Karpas-422 (cell line): ENCODE measurements around the gene IGSF11. TPM values are rescaled to one million over a fixed set of nuclear protein-coding genes. Genes with fewer than 3 reads are reported as not detected.

Source experiments
- DNase-seq: peaks from one replicate; pipeline ENCODE4 v3.0.0-alpha.2; 2015
- H2AFZ ChIP-seq: fragments of 200-600 bp; sonication (generic); 2 replicates; pipeline ENCODE4 v1.6.1; 2014; ENCODE audit warnings: antibody characterized with exemption, low read length, mixed read lengths
- H3K27ac ChIP-seq: fragments of 200-600 bp; sonication (generic); 2 replicates; pipeline ENCODE4 v1.5.1; 2014; ENCODE audit warnings: mild to moderate bottlenecking, low read length, moderate library complexity
- H3K27me3 ChIP-seq: fragments of 200-600 bp; sonication (generic); 2 replicates; pipeline ENCODE4 v1.6.1; 2014; ENCODE audit warnings: low read length, mixed read lengths
- H3K36me3 ChIP-seq: fragments of 200-600 bp; sonication (generic); 2 replicates; pipeline ENCODE4 v1.6.1; 2014; ENCODE audit warnings: low read length, mixed read lengths; ENCODE audit not compliant: insufficient read depth
- H3K4me1 ChIP-seq: fragments of 200-600 bp; sonication (generic); 2 replicates; pipeline ENCODE4 v1.6.1; 2014; ENCODE audit warnings: mild to moderate bottlenecking, low read length, mixed read lengths
- H3K4me2 ChIP-seq: fragments of 200-600 bp; sonication (generic); 2 replicates; pipeline ENCODE4 v1.6.1; 2014; ENCODE audit warnings: low read length, low read depth, mild to moderate bottlenecking; ENCODE audit not compliant: poor library complexity, severe bottlenecking
- H3K4me3 ChIP-seq: fragments of 200-600 bp; sonication (generic); 2 replicates; pipeline ENCODE4 v1.5.1; 2014; ENCODE audit warnings: mild to moderate bottlenecking, antibody characterized with exemption, low read length, mixed read lengths
- H3K79me2 ChIP-seq: fragments of 200-600 bp; sonication (generic); 2 replicates; pipeline ENCODE4 v1.6.1; 2014; ENCODE audit warnings: mild to moderate bottlenecking, low read length, mixed read lengths
- H3K9ac ChIP-seq: fragments of 200-600 bp; sonication (generic); 2 replicates; pipeline ENCODE4 v1.6.0; 2014; ENCODE audit warnings: low read length
- H3K9me2 ChIP-seq: fragments of 200-600 bp; sonication (generic), shearing (Covaris generic); replicated peaks from 2 replicates; pipeline ENCODE4 v1.6.0; 2014; ENCODE audit warnings: mild to moderate bottlenecking, low read length, moderate library complexity; ENCODE audit not compliant: insufficient read depth
- H3K9me3 ChIP-seq: fragments of 300-700, 200-600 bp; sonication (generic); 2 replicates; pipeline ENCODE4 v1.6.1; 2014; ENCODE audit warnings: low read length, mixed read lengths
- H4K20me1 ChIP-seq: fragments of 200-600 bp; sonication (generic); 2 replicates; pipeline ENCODE4 v1.6.1; 2014; ENCODE audit warnings: mild to moderate bottlenecking, antibody characterized with exemption, low read length, low read depth; ENCODE audit not compliant: insufficient read depth
- total RNA-seq: library from RNA; depleted of rRNA; stranded (reverse); fragments of >200 nt; shearing (Covaris generic); gene quantifications from 2 replicates; pipeline ENCODE4 v1.2.3, GENCODE V29; 2014; ENCODE audit warnings: low replicate concordance

Gene IGSF11
- total RNA-seq, 1 experiment from 2014 or later, result not detected

GRCh38 chr3:119042162-119042561, 7.5 kb upstream of the IGSF11 start:
- Histone ChIP-seq H3K4me2 (no peak overlapping the region), H3K4me1 (no peaks in the 10 kb centered on the region), H4K20me1 (no peaks in the 10 kb centered on the region), H3K9me2 (no peaks in the 10 kb centered on the region), H3K79me2 (no peaks in the 10 kb centered on the region), H2AFZ (no peak overlapping the region), H3K9me3 (no peaks in the 10 kb centered on the region), H3K4me3 (no peak overlapping the region), H3K27ac (no peak overlapping the region), H3K36me3 (no peaks in the 10 kb centered on the region), H3K27me3 (no peaks in the 10 kb centered on the region), H3K9ac (no peak overlapping the region)
- DNase-seq, result no peak

DNA sequence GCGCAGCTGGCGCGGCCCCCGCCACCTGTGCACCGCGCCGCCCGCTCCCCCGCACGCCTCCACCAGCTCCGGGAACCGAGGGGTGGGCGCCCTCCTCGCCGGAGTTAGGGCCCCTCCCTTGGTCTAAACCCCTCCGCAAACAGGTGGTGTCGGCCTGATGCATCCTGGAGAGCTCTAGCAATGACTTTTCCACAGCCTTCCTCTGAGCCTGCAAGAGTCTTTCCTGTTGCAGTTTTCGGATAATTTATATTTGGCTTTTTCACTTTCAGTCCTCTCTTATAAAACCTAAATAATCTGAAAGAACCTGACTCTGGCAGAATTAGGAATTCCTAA, 334 bp upstream of the IGSF11 start:
- Histone ChIP-seq H4K20me1 (no peaks in the 10 kb centered on the region), H2AFZ (no peak overlapping the region), H3K36me3 (no peaks in the 10 kb centered on the region), H3K4me2 (peak overlapping the region; percentile 67), H3K27me3 (no peaks in the 10 kb centered on the region), H3K4me3 (peak overlapping the region; percentile 60), H3K9me3 (no peaks in the 10 kb centered on the region), H3K27ac (no peak overlapping the region), H3K4me1 (peaks cover 7% of the 10 kb centered on the region), H3K79me2 (no peaks in the 10 kb centered on the region), H3K9ac (no peak overlapping the region), H3K9me2 (no peaks in the 10 kb centered on the region)
- no peak for DNase-seq

DNA sequence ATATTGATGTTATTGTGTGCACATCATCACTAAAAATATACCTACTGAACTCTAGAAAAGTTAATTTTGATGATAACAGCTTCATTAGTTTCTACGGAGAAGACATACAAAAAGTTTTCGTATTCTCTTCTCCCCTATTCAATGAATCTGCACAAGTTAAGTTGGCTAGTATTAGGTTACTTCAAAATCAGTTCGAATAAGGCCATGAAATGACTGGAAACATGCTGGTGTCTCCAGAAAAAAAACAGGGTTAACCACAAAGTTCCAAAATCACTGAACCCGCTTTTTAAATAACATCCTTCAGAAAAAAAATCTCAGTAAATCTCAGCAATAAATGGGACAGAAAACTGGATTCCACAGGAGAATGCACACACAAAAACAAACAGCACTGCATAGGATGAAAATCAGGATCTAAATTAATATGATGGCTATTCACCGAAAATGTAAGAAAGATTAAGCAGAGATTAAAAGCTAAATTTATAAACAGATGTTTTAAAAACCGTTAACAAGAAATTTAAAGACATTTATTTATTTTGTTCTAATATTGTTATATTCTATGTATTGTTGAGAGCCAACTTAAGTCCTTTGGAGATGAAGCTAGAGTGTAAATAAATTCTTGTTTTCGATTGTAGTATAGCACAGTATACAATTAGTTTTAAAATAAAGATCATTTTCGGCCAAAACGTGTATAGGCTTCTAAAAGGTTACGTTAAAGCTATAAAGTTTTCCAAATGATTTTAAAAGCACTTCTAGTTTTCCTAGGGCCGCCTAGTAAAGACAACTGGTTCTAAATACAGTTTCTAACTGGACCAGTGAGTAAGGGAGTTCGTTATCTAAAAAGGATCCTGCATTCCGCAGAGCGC, 1.0 kb downstream of the IGSF11 start:
- H3K9me3 ChIP-seq, result no peaks in the 10 kb centered on the region
- H3K4me1 ChIP-seq, result peaks cover 7% of the 10 kb centered on the region
- no peak for DNase-seq
- H3K27ac ChIP-seq, result no peak overlapping the region
- H3K9me2 ChIP-seq, result no peaks in the 10 kb centered on the region
- H3K9ac ChIP-seq, result no peak overlapping the region
- H4K20me1 ChIP-seq, result no peaks in the 10 kb centered on the region
- peak overlapping the region; percentile 60; the same call in 1 of the 2 replicates for H3K4me3 ChIP-seq
- no peaks in the 10 kb centered on the region for H3K36me3 ChIP-seq
- no peak overlapping the region for H2AFZ ChIP-seq
- no peaks in the 10 kb centered on the region for H3K79me2 ChIP-seq
- H3K4me2 ChIP-seq, result peak overlapping the region; percentile 67
- no peaks in the 10 kb centered on the region for H3K27me3 ChIP-seq

- no peaks in the 10 kb centered on the region for H3K9me3 ChIP-seq
- no peaks in the 10 kb centered on the region for H4K20me1 ChIP-seq
- H3K9ac ChIP-seq, result no peak overlapping the region
- H3K79me2 ChIP-seq, result no peaks in the 10 kb centered on the region
- H3K27ac ChIP-seq, result no peak overlapping the region
- H2AFZ ChIP-seq, result no peak overlapping the region
- H3K9me2 ChIP-seq, result no peaks in the 10 kb centered on the region
- H3K36me3 ChIP-seq, result no peaks in the 10 kb centered on the region
- no peaks in the 10 kb centered on the region for H3K27me3 ChIP-seq
- no peak overlapping the region for H3K4me3 ChIP-seq
- H3K4me2 ChIP-seq, result no peak overlapping the region
- no peaks in the 10 kb centered on the region for H3K4me1 ChIP-seq
- no peak for DNase-seq
These were observed 9.4 kb downstream of the IGSF11 start for GRCh38 chr3:119025171-119025795.

DNA sequence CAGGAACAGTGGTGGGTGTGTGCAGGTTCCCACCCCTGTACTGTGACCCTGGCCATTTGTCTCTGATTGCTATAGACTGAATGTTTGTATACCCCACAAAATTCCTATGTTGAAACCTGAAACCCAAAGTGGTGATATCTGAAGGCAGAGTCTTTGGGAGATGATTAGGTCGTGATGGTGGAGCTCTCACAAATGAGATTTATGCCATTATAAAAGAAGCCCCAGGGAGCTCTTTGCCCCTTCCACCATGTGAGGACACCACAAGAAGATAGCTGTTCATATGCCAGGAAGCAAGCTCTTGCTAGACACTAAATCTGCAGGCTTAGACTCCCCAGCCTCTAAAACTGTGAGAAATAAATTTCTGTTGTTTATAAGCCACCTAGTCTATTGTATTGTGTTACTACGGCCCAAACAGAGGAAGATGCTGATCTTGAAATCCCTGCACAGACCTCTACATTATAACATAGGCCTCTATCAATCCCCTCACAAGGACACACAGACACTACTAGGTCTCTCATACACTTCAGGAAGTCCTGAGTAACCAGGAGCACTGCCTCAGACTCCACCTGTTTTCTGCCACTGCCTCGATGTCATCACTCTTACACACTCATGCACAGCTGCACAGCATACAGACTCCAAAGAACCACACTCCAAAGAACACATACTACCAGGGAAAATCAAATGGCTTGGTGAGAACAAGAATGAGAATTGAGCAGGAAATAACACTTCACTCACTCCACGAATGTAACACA, 14.7 kb downstream of the IGSF11 start:
- no peak overlapping the region for H3K27ac ChIP-seq
- H4K20me1 ChIP-seq, result no peaks in the 10 kb centered on the region
- H3K36me3 ChIP-seq, result no peaks in the 10 kb centered on the region
- no peaks in the 10 kb centered on the region for H3K27me3 ChIP-seq
- H3K79me2 ChIP-seq, result no peaks in the 10 kb centered on the region
- no peaks in the 10 kb centered on the region for H3K4me1 ChIP-seq
- H2AFZ ChIP-seq, result no peak overlapping the region
- no peaks in the 10 kb centered on the region for H3K9me3 ChIP-seq
- DNase-seq, result no peak
- no peak overlapping the region for H3K4me2 ChIP-seq
- H3K9ac ChIP-seq, result no peak overlapping the region
- H3K4me3 ChIP-seq, result no peak overlapping the region
- H3K9me2 ChIP-seq, result no peaks in the 10 kb centered on the region

- no peak overlapping the region for H3K27ac ChIP-seq
- no peaks in the 10 kb centered on the region for H4K20me1 ChIP-seq
- H3K4me2 ChIP-seq, result no peak overlapping the region
- H3K9ac ChIP-seq, result no peak overlapping the region
- no peaks in the 10 kb centered on the region for H3K9me2 ChIP-seq
- no peaks in the 10 kb centered on the region for H3K9me3 ChIP-seq
- H3K36me3 ChIP-seq, result no peaks in the 10 kb centered on the region
- no peak for DNase-seq
- no peaks in the 10 kb centered on the region for H3K79me2 ChIP-seq
- H3K4me1 ChIP-seq, result no peaks in the 10 kb centered on the region
- no peak overlapping the region for H3K4me3 ChIP-seq
- no peak overlapping the region for H2AFZ ChIP-seq
- no peaks in the 10 kb centered on the region for H3K27me3 ChIP-seq
These were observed 15.8 kb downstream of the IGSF11 start for GRCh38 chr3:119018690-119019463.

GRCh38 chr3:119015942-119016341, 18.7 kb downstream of the IGSF11 start:
- H3K27me3 ChIP-seq, result no peaks in the 10 kb centered on the region
- no peaks in the 10 kb centered on the region for H3K36me3 ChIP-seq
- no peaks in the 10 kb centered on the region for H3K9me2 ChIP-seq
- H3K4me2 ChIP-seq, result no peak overlapping the region
- no peaks in the 10 kb centered on the region for H3K4me1 ChIP-seq
- no peak overlapping the region for H2AFZ ChIP-seq
- H3K79me2 ChIP-seq, result no peaks in the 10 kb centered on the region
- no peak overlapping the region for H3K9ac ChIP-seq
- DNase-seq, result no peak
- H4K20me1 ChIP-seq, result no peaks in the 10 kb centered on the region
- H3K27ac ChIP-seq, result no peak overlapping the region
- H3K9me3 ChIP-seq, result no peaks in the 10 kb centered on the region
- no peak overlapping the region for H3K4me3 ChIP-seq
